GM19023 (cell line): Measurements from ENCODE around the gene FBXO46.

ENCODE experiments used
- ATAC-seq: cut with Tn5 transposase; IDR thresholded peaks from one replicate; pipeline ENCODE4 v1.9.1; 2021; ENCODE audit warnings: mild to moderate bottlenecking, moderate library complexity; ENCODE audit not compliant: unreplicated experiment

Gene FBXO46

GRCh38 chr19:45730368-45731288, at the start of gene FBXO46:
Gene FBXO46 (minus strand): TSS chr19:45730896. CDS start chr19:45713495, 17,401 bp downstream.
- peak; percentile 84 for ATAC-seq

GRCh38 chr19:45780146-45780447, 49.4 kb upstream of the FBXO46 start:
- ATAC-seq: no peak

- peak; percentile 75 for ATAC-seq
Observed at GRCh38 chr19:45779231-45780145, 48.8 kb upstream of the FBXO46 start.

- ATAC-seq: no peak
Observed at GRCh38 chr19:45778010-45778661, 47.4 kb upstream of the FBXO46 start.

- ATAC-seq: no peak
Observed at GRCh38 chr19:45777395-45777961, 46.8 kb upstream of the FBXO46 start.

- no peak for ATAC-seq
Observed at GRCh38 chr19:45774765-45775164, 44.1 kb upstream of the FBXO46 start.

GRCh38 chr19:45773384-45773783, 42.7 kb upstream of the FBXO46 start:
- ATAC-seq: no peak

GRCh38 chr19:45772912-45773311, 42.2 kb upstream of the FBXO46 start:
- no peak for ATAC-seq

- no peak for ATAC-seq
Observed at GRCh38 chr19:45772130-45772840, 41.6 kb upstream of the FBXO46 start.

- no peak for ATAC-seq
Observed at GRCh38 chr19:45771311-45771933, 40.7 kb upstream of the FBXO46 start.

- ATAC-seq: peak; percentile 51
Observed at GRCh38 chr19:45770192-45771101, 39.8 kb upstream of the FBXO46 start.

- ATAC-seq: no peak
Observed at GRCh38 chr19:45769821-45770191, 39.1 kb upstream of the FBXO46 start.

GRCh38 chr19:45768984-45769782, 38.5 kb upstream of the FBXO46 start, which contains the start of gene SIX5:
Gene SIX5 (minus strand): TSS chr19:45769252. CDS start chr19:45768844, 408 bp downstream.
- peak; percentile 58 for ATAC-seq

GRCh38 chr19:45768655-45768983, 37.9 kb upstream of the FBXO46 start:
- ATAC-seq: no peak

- ATAC-seq: no peak
Observed at GRCh38 chr19:45767881-45768654, 37.4 kb upstream of the FBXO46 start.

- ATAC-seq: no peak
Observed at GRCh38 chr19:45767410-45767880, 36.7 kb upstream of the FBXO46 start.

- no peak for ATAC-seq
Observed at GRCh38 chr19:45766869-45767346, 36.2 kb upstream of the FBXO46 start.
